ENCODE results near the gene PIAS2.
"Not testable (repeated sequence)": the region's sequence is repeated elsewhere in the genome, so short reads cannot be mapped to it uniquely, and the experiment has no call there.

Gene PIAS2

GRCh38 chr18:46903406-46903805, 13.9 kb downstream of the PIAS2 start:
- no peak for DNase-seq (ENCODE audit: low read depth)

- no peak for DNase-seq (ENCODE audit: low read depth)
These were observed 17.9 kb downstream of the PIAS2 start for GRCh38 chr18:46899274-46899948.

- DNase-seq (ENCODE audit: low read depth): no peak
These were observed 23.2 kb downstream of the PIAS2 start for GRCh38 chr18:46894124-46894523.

GRCh38 chr18:46893360-46893759, 23.9 kb downstream of the PIAS2 start:
- DNase-seq (ENCODE audit: low read depth): no peak

- no peak for DNase-seq (ENCODE audit: low read depth)
These were observed 24.5 kb downstream of the PIAS2 start for GRCh38 chr18:46892842-46893241.

GRCh38 chr18:46891742-46892214, 25.5 kb downstream of the PIAS2 start:
- DNase-seq (ENCODE audit: low read depth): no peak

GRCh38 chr18:46888965-46889364, 28.3 kb downstream of the PIAS2 start:
- no peak for DNase-seq (ENCODE audit: low read depth)

- DNase-seq (ENCODE audit: low read depth): no peak
These were observed 30.4 kb downstream of the PIAS2 start for GRCh38 chr18:46886893-46887292.

- DNase-seq (ENCODE audit: low read depth): no peak
These were observed 34.1 kb downstream of the PIAS2 start for GRCh38 chr18:46883180-46883579.

- no peak for DNase-seq (ENCODE audit: low read depth)
These were observed 39.8 kb downstream of the PIAS2 start for GRCh38 chr18:46877329-46877987.

- DNase-seq (ENCODE audit: low read depth): no peak
These were observed 49.0 kb downstream of the PIAS2 start for GRCh38 chr18:46868169-46868921.

- DNase-seq (ENCODE audit: low read depth): no peak
These were observed 49.8 kb downstream of the PIAS2 start for GRCh38 chr18:46867367-46868143.

GRCh38 chr18:46866523-46866922, 50.8 kb downstream of the PIAS2 start:
- DNase-seq (ENCODE audit: low read depth): no peak

- DNase-seq (ENCODE audit: low read depth): not testable (repeated sequence)
These were observed 52.1 kb downstream of the PIAS2 start for GRCh38 chr18:46865245-46865644.

GRCh38 chr18:46859855-46860254, 57.5 kb downstream of the PIAS2 start:
- DNase-seq (ENCODE audit: low read depth): no peak

GRCh38 chr18:46858290-46858689, 59.0 kb downstream of the PIAS2 start:
- DNase-seq (ENCODE audit: low read depth): no peak

- DNase-seq (ENCODE audit: low read depth): no peak
These were observed 60.3 kb downstream of the PIAS2 start for GRCh38 chr18:46856973-46857372.

GRCh38 chr18:46849007-46849406, 68.3 kb downstream of the PIAS2 start:
- no peak for DNase-seq (ENCODE audit: low read depth)

- DNase-seq (ENCODE audit: low read depth): no peak
These were observed 73.9 kb downstream of the PIAS2 start for GRCh38 chr18:46843372-46843771.

GRCh38 chr18:46842583-46842982, 74.7 kb downstream of the PIAS2 start:
- DNase-seq (ENCODE audit: low read depth): no peak

GRCh38 chr18:46833899-46834298, 83.4 kb downstream of the PIAS2 start:
- DNase-seq (ENCODE audit: low read depth): no peak

GRCh38 chr18:46832849-46833248, 84.5 kb downstream of the PIAS2 start:
- DNase-seq (ENCODE audit: low read depth): no peak

All from stimulated activated CD8-positive, alpha-beta memory T cell treated with anti-CD3 and anti-CD28 coated beads, Interleukin-12 subunit alpha, Interleukin-12 subunit beta, amount 100 ng/mL, for 1 hour (primary cell).